Bone marrow (tissue), 2 donors: Measurements from ENCODE around the gene GGPS1.
A peak's percentile ranks its signal among the peaks of the same experiment; 100 is the strongest.
"Not testable (repeated sequence)": the region's sequence is repeated elsewhere in the genome, so short reads cannot be mapped to it uniquely, and the experiment has no call there.

Experiments used
- DNase-seq, 2 donors: peaks; one replicate each; lab custom pipeline; 2025; lab: John Stamatoyannopoulos, UW

Gene GGPS1

DNA sequence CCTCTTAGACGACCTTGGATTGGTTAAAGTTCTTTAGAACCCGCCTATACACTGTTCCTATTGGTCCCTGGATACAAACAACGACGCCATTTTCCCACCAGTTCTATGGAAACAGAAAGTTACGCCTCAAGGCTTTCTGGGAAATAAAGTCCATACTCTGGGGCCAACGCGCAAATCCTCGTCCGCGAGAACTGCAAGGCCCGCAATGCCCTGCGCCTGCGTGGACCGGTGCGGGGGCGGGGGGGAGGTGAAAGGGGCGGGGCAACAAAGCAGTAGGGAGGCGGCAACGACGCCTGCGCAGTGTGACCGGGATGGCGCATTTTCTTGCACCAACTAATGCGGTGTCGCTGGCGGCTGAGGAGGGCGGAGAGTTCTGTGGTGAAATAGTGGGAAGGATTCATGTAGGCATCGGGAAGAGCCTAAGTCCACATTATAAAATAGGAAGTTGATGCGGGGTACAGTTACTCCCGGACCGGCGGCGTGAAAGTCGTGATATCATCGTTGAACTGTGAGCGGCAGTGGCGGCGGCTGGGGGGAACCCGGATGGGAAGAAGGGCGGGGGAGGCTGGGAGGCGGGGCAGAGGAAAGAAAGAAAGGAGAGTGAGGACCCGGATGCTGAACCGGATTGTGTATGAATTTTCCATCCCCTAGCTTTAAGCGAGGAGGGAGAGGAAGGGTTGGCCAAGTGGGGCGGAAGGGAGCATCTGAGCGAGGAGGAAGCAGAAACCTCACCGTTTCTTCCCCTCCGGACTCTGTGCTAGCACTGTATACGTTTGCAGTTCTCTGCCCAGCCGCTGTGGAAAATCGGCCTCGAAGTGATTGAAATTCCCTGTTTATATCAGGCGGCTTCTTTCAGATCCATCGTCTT, at the start of gene GGPS1:
Gene GGPS1, plus strand, starts transcription at position 300 of the 868 bp plus-strand sequence. CDS start 6,695 bp downstream, outside the sequence.
- DNase-seq: peak; percentile 97 to 99

DNA sequence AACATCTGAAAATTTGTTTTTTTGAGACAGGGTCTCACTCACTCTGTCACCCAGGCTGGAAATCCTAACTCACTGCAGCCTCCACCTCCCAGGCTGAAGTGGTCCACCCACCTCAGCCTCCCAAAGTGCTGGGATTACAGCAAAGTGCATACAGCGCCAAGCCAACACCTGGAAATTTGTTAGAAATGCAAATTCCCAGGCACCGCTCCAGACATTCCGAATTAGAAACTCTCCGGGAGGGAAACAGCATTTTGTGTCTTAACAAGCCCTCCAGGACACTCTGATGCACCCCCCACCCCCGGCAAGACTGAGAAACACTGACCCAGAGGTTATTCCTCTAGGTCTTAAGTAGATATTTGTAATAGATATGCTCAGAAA, 49.5 kb upstream of the GGPS1 start:
- no peak for DNase-seq

DNA sequence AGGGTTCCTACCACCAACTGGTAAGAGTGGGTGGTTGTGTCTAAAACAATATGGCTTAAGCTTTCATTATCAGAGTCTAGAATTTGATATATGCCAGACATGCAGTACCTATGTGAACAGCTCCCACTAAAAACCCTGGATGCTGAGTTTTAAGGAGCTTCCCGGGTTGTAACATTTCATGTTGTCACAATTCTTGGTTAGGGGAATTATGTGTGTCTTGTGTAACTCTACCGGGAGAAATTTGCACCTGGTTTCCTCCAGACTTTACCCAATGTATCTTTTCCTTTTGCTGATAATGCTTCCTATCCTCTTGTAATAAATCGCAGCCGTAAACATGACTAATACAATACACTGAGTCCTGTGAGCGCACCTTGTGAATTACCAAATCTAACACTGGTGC, 48.7 kb upstream of the GGPS1 start:
- no peak for DNase-seq

DNA sequence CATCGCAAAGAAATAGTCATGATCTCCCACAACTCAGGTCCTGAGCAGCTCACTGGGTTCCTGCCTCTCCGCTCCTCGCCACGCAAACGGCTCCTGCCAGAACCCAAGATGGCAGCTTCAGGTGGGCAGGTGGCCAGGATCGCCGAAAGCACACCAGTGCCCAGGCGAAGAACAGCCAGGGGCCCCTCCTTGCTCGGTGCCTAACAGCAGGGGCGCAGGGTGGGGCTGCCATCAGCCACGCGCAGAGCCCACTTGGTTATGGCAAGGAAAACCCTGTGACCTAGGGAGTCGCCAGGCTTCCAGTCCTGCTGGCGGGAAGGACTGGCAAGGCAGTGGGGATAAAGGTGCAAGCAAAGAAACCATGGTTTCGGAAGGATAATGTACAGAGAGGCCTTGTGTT, 47.9 kb upstream of the GGPS1 start:
- no peak for DNase-seq

DNA sequence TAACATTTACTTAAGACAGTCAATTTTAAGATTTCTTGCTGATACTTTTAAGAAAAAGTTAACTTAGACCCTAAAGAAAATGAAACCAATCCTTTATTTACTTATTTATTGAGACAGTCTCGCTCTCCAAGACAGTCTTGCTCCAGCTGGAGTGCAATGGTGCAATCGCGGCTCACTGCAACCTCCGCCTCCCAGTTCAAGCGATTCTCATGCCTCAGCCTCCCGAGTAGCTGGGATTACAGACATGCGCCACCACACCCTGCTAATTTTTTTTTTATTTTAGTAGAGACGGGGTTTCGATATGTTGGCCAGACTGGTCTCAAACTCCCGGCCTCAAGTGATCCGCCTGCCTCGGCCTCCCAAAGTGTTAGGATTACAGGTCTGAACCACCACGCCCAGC, 44.7 kb upstream of the GGPS1 start:
- not testable (repeated sequence) for DNase-seq

DNA sequence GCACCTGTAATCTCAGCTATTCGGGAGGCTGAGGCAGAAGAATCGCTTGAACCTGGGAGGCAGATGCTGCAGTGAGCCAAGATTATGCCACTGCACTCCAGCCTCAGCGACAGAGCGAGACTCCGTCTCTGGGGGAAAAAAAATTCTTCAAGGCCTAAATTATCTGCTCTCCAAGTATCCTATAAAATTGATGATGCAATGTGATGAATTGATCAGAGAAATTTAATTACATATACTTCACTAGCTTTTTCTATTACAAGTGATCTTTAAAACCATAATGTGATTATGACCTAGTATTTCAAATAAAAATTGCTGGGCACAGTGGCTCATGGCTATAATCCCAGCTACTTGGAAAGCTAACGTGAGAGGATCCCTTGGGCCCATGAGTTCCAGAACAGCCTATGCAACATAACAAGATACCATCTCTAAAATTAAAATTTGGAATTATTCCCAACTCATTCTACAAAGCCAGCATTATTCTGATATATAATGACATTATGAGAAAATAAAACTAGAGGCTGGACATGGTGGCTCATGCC, 44.1 kb upstream of the GGPS1 start:
- no peak for DNase-seq

DNA sequence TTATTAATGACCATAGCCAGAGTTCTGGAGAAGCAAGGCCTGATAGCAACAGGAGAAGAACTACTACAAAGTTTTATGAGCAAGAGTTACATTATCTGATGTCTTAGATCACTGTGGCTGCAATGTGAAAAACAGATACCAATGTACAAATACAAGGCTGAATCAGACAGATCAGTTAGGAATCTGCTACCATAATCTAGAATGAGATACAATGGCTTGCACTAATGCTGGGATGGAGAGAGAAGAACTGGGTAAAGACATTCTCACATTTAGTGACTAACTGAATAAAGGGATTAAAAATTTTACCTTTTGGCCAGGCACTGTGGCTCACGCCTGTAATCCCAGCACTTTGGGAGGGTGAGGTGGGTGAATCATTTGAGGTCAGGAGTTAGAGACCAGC, 41.7 kb upstream of the GGPS1 start:
- DNase-seq: no peak

DNA sequence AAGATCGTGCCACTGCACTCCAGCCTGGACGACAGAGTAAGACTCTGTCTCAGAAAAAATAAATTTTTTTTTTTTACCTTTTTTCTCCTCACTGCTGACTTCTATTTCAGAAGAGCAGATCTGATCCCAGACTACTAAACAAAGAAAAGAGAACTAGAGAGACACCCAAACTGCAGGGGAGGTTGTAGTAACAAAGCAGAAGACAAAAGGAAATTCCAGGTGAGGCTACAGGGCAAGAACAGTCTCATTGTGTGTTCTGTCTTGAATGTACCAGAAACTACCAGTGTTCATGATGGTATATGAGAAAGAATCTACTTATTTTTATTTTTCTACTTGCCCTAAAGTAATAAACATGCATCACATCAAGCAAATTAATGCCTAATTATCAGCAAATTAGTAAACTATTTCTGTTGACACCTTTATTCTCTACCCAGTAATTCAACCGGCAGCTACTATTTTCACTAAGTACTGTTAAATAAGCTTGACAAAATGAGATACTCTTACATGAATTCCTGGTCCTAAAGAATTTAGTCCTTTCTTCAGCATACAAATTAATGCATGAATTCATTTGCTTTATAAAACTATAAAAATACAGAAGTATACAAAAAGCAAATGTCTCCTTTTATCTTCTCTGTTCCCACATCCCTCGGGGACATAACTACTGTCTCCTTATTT, 41.0 kb upstream of the GGPS1 start:
- DNase-seq: no peak

DNA sequence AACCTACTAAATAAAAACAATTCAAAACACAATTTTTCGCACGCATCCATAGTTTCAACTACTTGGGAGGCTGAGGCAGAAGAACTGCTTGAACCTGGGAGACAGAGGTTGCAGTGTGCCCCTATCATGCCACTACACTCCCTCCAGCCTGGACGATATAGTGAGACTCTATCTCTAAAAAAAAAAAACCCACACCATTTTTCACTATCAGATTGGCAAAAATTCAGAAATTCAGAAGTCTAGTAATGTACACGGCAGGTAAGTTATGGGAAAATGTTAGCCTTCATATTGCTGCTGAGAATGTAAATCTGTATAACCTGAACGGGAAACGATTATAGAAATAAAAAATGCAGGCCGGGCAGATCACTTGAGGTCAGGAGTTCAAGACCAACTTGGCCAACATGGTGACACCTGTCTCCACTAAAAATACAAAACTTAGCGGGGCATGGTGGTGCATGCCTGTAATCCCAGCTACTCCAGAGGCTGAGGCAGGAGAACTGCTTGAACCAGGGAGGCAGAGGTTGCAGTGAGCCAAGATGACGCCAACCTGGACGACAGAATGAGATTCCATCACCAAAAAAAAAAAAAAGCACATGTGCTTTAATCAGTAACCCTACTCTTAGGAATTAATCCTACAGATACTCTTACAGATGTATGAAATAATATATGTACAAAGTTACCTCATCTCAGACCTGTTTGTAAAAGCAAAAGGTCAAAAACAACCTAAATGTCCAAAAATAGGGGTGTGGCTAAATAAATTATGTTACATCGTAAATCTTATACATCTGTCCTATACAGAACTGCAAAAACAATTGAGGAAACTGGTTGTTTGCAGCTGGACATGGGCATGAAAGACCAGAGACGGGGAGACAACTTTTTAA, 38.3 kb upstream of the GGPS1 start:
- no peak for DNase-seq

DNA sequence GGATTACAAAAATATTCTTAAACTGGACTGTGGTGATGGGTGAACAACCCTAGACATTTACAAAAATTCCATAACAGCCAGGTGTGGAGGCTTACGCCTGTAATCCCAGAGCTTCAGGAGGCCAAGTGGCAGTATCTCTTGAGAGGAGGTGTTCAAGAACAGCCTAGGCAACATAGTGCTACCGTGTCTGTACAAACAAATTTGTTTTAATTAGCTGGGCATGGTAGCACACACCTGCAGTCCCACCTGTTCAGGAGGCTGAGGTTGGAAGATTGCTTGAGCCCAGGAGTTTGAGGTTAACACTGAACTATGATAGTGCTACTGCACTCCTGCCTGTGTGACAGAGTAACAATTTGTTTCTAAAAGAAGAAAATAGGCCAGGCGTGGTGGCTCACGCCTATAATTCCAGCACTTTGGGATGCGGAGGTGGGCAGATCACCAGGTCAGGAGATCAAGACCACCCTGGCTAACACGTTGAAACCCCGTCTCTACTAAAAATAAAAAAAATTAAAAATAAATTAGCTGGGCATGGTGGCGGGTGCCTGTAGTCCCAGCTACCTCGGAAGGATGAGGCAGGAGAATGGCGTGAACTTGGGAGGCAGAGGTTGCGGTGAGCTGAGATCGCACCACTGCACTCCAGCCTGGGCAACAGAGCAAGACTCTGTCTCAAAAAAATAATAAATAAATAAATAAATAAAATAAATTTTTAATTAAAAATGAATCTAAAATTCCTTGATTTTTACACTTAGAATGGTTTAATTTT, 37.4 kb upstream of the GGPS1 start:
- no peak for DNase-seq

DNA sequence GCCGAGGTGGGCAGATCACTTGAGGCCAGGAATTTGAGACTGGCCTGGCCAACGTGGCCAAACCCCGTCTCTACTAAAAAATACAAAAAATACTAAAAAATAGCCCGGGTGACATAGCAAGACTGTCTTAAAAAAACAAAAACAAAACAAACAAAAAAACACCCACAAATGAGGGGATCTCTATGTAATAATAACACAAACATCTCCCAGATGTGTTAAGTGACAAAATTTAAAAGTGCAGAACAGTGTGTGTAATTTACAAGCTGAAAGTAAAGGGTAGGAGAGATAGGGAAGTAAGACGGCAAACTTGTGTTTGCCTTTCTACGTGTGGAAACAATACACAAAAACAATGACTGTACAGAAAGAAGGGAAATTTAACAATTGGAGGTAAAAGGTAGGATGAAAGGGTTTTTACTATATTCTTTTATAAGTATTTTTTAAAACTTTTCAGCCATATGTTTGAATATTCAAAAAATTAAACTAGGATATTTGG, 36.7 kb upstream of the GGPS1 start:
- DNase-seq: no peak

DNA sequence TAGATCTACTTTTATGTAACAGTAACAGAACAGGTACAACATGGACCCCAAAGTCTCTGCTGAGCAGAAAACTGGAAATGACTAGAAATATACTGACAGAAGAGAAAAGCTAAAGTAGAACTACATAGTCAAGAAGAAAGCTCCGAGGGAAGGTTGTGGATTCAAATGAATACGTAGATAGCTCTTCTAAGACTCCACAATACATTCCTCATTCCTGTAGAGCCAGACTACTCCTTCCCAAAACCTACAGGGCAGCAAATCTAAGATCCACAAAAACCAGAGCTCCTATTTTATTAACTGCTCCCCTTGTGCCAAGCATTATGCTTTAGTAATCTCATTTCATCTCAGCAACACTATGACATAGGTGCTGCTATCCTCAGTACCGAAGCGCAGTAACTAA, 35.6 kb upstream of the GGPS1 start:
- no peak for DNase-seq

DNA sequence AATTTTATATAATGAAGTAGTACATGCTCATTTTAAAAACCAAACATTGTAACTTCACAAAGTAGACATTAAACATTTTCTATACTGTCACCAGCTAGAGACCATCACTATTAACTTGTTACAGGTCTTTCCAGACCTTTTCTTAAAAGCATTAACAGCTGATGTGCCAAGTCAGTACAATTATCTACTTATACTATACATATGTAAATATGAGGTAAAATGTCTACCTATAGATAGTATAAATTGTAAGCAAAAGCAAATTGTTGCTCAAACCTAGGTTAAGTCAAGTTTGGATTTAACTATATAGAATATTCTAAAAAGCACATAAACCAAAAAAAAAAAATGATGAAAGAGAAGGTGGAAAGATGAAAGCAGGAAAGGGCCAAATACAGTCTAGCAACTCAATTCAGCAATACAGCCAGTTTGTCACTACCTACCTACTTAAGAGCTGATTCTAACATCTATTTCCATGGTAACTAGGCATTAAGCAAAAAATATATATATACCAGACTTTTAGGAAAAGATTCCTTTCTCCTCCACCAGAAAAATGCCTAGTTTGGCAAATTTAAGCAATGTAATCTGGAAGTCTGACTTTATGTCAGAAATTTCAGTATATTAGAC, 34.9 kb upstream of the GGPS1 start:
- DNase-seq: no peak

DNA sequence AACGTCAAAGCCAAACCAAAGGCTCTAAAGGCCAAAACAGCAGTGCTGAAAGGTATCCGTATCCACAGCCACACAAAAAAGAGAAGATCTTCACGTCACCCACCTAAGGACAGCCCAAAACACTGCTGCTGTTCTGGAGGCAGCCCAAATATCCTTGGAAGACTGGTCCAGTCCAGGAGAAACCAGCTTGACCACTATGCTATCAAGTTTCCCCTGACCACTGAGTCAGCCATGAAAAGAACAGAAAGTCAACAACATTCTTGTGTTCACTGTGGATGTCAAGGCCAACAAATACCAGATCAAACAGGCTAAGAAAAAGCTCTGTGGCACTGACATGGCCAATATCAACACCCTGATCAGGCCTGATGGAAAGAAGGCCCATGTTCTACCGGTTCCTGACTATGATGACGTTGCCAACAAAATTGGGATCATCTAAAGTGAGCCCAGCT, 32.4 kb upstream of the GGPS1 start:
- DNase-seq: no peak

DNA sequence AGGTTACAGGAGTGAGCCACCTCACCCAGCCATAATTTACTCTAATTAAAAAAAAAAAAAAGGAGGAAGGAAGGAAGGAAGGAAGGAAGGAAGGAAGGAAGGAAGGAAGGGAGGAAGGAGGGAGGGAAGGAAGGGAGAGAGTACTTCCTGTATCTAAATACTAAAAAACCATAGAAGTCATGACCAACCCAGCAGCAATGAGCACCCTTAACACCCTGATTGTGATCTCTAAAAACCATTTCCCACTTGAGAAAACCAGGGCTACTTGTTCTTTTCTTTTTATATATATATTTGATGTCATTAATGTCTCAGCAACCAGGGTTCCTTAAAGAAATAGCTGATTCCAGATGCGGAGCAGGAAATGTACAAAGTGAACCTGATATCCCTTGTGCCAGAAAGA, 31.6 kb upstream of the GGPS1 start:
- no peak for DNase-seq

DNA sequence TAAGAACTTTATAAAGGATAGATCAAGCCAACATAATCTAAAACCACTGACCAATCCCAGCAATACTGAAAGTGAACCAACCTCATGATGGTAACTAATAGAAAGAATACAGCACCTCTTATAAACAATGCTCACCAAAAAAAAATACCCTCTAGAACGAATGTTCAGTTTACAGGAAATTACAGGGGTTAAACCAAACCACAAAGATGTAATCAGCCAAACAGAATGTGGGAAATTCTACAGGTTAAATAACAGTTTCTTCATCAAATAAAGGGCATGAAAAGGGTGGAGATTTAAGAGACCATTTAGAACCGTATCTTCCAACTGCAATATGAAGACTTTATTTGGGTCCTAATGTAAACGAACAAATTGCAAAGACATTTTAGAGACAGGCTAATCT, 30.8 kb upstream of the GGPS1 start:
- no peak for DNase-seq

DNA sequence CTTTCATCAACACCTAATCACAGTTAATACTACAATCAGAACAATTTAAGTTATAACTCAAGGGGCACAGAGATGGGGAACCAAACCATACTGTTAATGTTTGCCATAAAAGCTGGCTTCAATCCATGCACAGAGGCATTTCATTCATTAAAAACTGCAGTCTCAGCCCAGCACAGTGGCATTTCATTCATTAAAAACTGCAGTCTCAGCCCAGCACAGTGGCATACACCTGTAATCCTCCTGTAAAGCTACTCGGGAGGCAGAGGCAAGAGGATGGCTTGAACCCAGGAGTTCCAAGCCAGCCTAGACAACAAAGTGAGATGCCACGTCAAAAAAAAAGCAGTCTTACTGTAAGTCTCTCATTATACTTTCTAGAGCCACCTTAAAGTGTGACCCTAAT, 29.6 kb upstream of the GGPS1 start:
- no peak for DNase-seq

DNA sequence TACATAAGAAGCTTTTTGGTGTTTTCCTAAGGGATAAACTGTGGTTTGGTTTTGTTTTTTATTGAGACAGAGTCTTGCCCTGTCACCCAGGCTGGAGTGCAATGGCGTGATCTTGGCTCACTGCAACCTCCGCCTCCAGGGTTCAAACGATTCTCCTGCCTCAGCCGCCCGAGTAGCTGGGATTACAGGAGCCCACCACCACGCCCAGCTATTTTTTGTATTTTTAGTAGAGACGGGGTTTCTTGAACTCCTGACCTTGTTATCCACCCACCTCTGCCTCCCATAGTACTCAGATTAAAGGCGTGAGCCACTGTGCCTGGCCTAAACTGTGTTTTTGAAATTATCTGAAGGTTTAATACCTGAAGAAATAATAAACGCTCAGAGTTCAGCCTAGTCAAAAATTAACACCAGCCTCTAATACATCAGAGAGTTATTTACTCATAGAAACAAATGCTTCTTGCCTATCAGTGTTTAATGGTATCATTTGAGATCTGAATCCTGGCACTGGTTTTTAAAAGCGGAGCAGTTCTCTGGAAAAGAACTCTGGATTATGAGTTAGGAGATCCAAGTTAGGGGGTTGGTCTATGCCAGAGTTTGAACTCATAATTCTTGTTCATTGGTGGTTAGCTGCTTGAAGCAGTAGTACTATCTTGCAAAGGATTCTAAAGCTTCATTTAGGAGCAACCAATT, 29.1 kb upstream of the GGPS1 start:
- no peak for DNase-seq

DNA sequence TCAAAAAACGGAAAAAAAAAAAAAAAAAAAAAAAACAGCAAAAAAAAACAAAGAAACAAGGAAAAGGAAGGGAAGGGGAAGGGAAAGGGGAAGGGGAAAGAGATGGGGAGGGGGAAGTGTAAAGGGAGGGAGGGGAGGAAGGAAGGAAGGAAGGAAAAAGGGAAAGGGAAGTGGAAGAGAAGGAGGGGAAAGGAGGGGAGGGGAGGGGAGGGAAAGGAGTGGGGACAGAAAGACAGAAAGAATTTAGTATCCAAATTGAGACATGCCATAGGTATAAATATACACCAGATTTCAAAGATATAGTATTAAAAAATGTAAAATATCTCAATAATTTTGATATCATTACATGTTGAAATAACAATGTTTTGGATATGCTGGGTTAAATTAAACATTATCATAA, 26.2 kb upstream of the GGPS1 start:
- DNase-seq: no peak
